CD14-positive monocyte (primary cell): ENCODE results near the gene ATP8B2. TPM values are rescaled to one million over a fixed set of nuclear protein-coding genes. Genes with fewer than 3 reads are reported as not detected.

Experiments used
- DNase-seq, 3 donors: peaks; one replicate each; pipeline ENCODE4 v3.0.0-alpha.2; 2011 to 2022
- H2AFZ ChIP-seq: 2 replicates; pipeline ENCODE4 v1.6.0; 2012; ENCODE audit warnings: mild to moderate bottlenecking, low read depth, low read length, inconsistent platforms; ENCODE audit not compliant: insufficient read depth, poor library complexity, severe bottlenecking
- H3K27ac ChIP-seq, 2 donors: 1 replicate in 1 of 2; 2 replicates in 1 of 2; pipeline ENCODE4 v1.5.1; 2012 to 2013; ENCODE audit warnings: low read length in 2 of 2, control low read depth in 1 of 2, inconsistent platforms in 1 of 2, low read depth in 1 of 2, mild to moderate bottlenecking in 1 of 2
- H3K27me3 ChIP-seq, 2 donors: one replicate each; pipeline versions ENCODE4 v1.6.0 to v1.6.1; 2011 to 2013; ENCODE audit warnings: low read length in 2 of 2; ENCODE audit not compliant: control insufficient read depth in 2 of 2, insufficient read depth in 2 of 2
- H3K36me3 ChIP-seq, 2 donors: replicated peaks in 1 of 2; 1 replicate in 1 of 2; 2 replicates in 1 of 2; pipeline versions ENCODE4 v1.5.1 to v1.6.1; 2012 to 2013; ENCODE audit warnings: low read length in 2 of 2, control low read depth in 1 of 2, inconsistent platforms in 1 of 2, mild to moderate bottlenecking in 1 of 2; ENCODE audit not compliant: insufficient read depth in 2 of 2, control insufficient read depth in 1 of 2
- H3K4me1 ChIP-seq, 2 donors: 1 replicate in 1 of 2; 2 replicates in 1 of 2; pipeline versions ENCODE4 v1.5.1 to v1.6.1; 2012 to 2013; ENCODE audit warnings: low read length in 2 of 2, control low read depth in 1 of 2, inconsistent platforms in 1 of 2, mild to moderate bottlenecking in 1 of 2, moderate library complexity in 1 of 2; ENCODE audit not compliant: insufficient read depth in 2 of 2, control insufficient read depth in 1 of 2
- H3K4me2 ChIP-seq: replicated peaks from 2 replicates; pipeline ENCODE3; 2012; ENCODE audit warnings: low read length, moderate library complexity, mild to moderate bottlenecking; ENCODE audit not compliant: poor library complexity, severe bottlenecking; ENCODE audit errors: extremely low read depth
- H3K4me3 ChIP-seq, 3 experiments: fragments of 200-600 bp in 1 of 3; sonication (generic) in 1 of 3; replicated peaks in 1 of 3; 1 replicate in 2 of 3; 2 replicates in 1 of 3; pipeline ENCODE4 v1.5.1; 2011 to 2013; ENCODE audit warnings: low read length in 3 of 3, mild to moderate bottlenecking in 3 of 3, control low read depth in 2 of 3, low read depth in 2 of 3, inconsistent platforms in 1 of 3, moderate library complexity in 1 of 3
- H3K79me2 ChIP-seq: 2 replicates; pipeline ENCODE4 v1.6.0; 2012; ENCODE audit warnings: mild to moderate bottlenecking, control low read depth, inconsistent platforms, low read length, moderate library complexity; ENCODE audit not compliant: insufficient read depth
- H3K9ac ChIP-seq: 2 replicates; pipeline ENCODE4 v1.6.0; 2017; ENCODE audit warnings: low read length, mild to moderate bottlenecking; ENCODE audit not compliant: insufficient read depth, poor library complexity, severe bottlenecking
- H3K9me3 ChIP-seq, 2 donors: replicated peaks in 1 of 2; 1 replicate in 1 of 2; 2 replicates in 1 of 2; pipeline versions ENCODE4 v1.5.1 to v1.6.1; 2012 to 2013; ENCODE audit warnings: low read length in 2 of 2, control low read depth in 1 of 2; ENCODE audit not compliant: control insufficient read depth in 1 of 2, insufficient read depth in 1 of 2
- H4K20me1 ChIP-seq: 2 replicates; pipeline ENCODE4 v1.6.0; 2012; ENCODE audit warnings: mild to moderate bottlenecking, low read length, control low read depth, moderate library complexity; ENCODE audit not compliant: insufficient read depth
- H3K27ac Mint-ChIP-seq, 7 donors: one replicate each; pipeline ENCODE4 v1.8.0; 2020; ENCODE audit warnings: mild to moderate bottlenecking in 7 of 7, mixed read lengths in 7 of 7, moderate library complexity in 6 of 7, inconsistent platforms in 2 of 7
- H3K27me3 Mint-ChIP-seq, 3 donors: one replicate each; pipeline ENCODE4 v1.8.0; 2021 to 2022; ENCODE audit warnings: low read depth in 3 of 3, mild to moderate bottlenecking in 3 of 3, mixed read lengths in 3 of 3, moderate library complexity in 3 of 3, inconsistent platforms in 1 of 3
- H3K36me3 Mint-ChIP-seq, 2 donors: one replicate each; pipeline ENCODE4 v1.8.0; 2020; ENCODE audit warnings: mixed read lengths in 2 of 2, inconsistent platforms in 1 of 2, mild to moderate bottlenecking in 1 of 2
- H3K4me1 Mint-ChIP-seq: one replicate; pipeline ENCODE4 v1.8.0; 2020; ENCODE audit warnings: mild to moderate bottlenecking, mixed read lengths
- H3K4me3 Mint-ChIP-seq, 2 donors: one replicate each; pipeline ENCODE4 v1.8.0; 2020; ENCODE audit warnings: mild to moderate bottlenecking in 2 of 2, mixed read lengths in 2 of 2, moderate library complexity in 1 of 2
- H3K9me3 Mint-ChIP-seq, 7 donors: one replicate each; pipeline ENCODE4 v1.8.0; 2020 to 2022; ENCODE audit warnings: mixed read lengths in 7 of 7, mild to moderate bottlenecking in 6 of 7, moderate library complexity in 6 of 7, inconsistent platforms in 2 of 7
- CTCF ChIP-seq: fragments of 200-600 bp; IDR thresholded peaks from one replicate; pipeline ENCODE4 v1.8.0; 2022; ENCODE audit warnings: antibody characterized with exemption, mild to moderate bottlenecking
- WGBS: methylation state at CpG from one replicate; pipeline ENCODE4 v1.1.5; 2013; ENCODE audit warnings: missing lambda C conversion rate; ENCODE audit not compliant: insufficient coverage; 5-methylcytosine and 5-hydroxymethylcytosine counted together
- intact Hi-C, 2 donors: fragments of 100-400 bp; cut with micrococcal nuclease; formaldehyde crosslinking; loops; one replicate each; pipeline versions ENCODE4 v1.15.0 to v1.15.1; 2023
- polyA plus RNA-seq, 3 donors: library from polyadenylated mRNA; depleted of rRNA in 1 of 3; unstranded in 2 of 3; stranded (reverse) in 1 of 3; fragments of 300-500 nt in 2 of 3; fragments of >200 nt in 1 of 3; fragmentation: Illumina TruSeq in 2 of 3; gene quantifications; 1 replicate in 2 of 3; 2 replicates in 1 of 3; pipeline ENCODE4 v1.2.3, GENCODE V29; 2012 to 2021

ATP8B2 gene
- polyA plus RNA-seq, 3 donors: 0.46 to 2.2 (median 0.98) TPM

DNA sequence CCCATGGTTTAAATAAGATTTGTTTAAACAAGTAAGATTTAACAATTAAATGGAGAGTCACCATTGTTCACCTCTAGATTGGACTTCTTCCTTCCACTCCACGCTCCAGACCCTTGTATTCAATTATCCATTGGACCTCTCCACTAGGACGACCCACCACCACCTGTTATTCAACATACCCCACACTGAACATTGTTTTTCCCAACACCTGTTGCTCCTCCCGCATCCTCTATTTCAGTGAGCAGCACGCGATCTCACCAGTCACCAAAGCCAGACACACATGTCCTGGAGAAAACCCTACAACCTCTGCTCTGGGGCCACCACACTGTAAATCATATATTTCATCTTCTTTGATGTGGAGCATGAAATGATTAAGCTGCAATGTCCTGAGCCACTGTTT, 28.6 kb downstream of the ATP8B2 start:
- Mint-ChIP-seq H3K27ac (peak overlapping the region in 5 of 7 donors; percentile 15 to 79 (median 51)), H3K27me3 (peaks cover 10 to 31% (median 22%) of the 10 kb centered on the region in 3 donors), H3K4me3 (no peak overlapping the region), H3K36me3 (peaks cover 0 to 6% of the 10 kb centered on the region in 2 donors), H3K4me1 (peaks cover 39% of the 10 kb centered on the region), H3K9me3 (peaks cover 0 to 2% (median 0%) of the 10 kb centered on the region in 7 donors)
- 97% methylated on average over 3 of the region's 5 CpGs for WGBS
- Histone ChIP-seq H3K79me2 (no peaks in the 10 kb centered on the region), H3K27me3 (peaks cover 0 to 4% of the 10 kb centered on the region in 2 donors), H2AFZ (no peak overlapping the region), H3K27ac (no peak overlapping the region), H3K9me3 (no peaks in the 10 kb centered on the region), H3K4me3 (no peak overlapping the region), H3K4me1 (peaks cover 42 to 44% of the 10 kb centered on the region in 2 donors), H3K9ac (no peak overlapping the region), H4K20me1 (no peaks in the 10 kb centered on the region), H3K36me3 (no peaks in the 10 kb centered on the region), H3K4me2 (no peak overlapping the region)
- intact Hi-C loops: no loop called here
- no peak for TF ChIP-seq CTCF
- DNase-seq: no peak

- Histone ChIP-seq H2AFZ (no peak overlapping the region), H3K27ac (no peak overlapping the region), H4K20me1 (no peaks in the 10 kb centered on the region), H3K9ac (no peak overlapping the region), H3K9me3 (peaks cover 0 to 5% of the 10 kb centered on the region in 2 donors), H3K79me2 (no peaks in the 10 kb centered on the region), H3K4me1 (peaks cover 22% of the 10 kb centered on the region in 2 donors), H3K4me2 (no peak overlapping the region), H3K4me3 (no peak overlapping the region), H3K36me3 (no peaks in the 10 kb centered on the region), H3K27me3 (no peaks in the 10 kb centered on the region)
- Mint-ChIP-seq H3K4me3 (no peak overlapping the region), H3K4me1 (peaks cover 19% of the 10 kb centered on the region), H3K36me3 (no peaks in the 10 kb centered on the region), H3K27me3 (peaks cover 0 to 17% (median 3%) of the 10 kb centered on the region in 3 donors), H3K27ac (no peak overlapping the region), H3K9me3 (peaks cover 0 to 12% (median 6%) of the 10 kb centered on the region in 7 donors)
- 99% methylated on average over 8 of the region's 8 CpGs for WGBS
- no peak for TF ChIP-seq CTCF
- intact Hi-C loops: no loop called here
- DNase-seq: no peak
These were observed 33.2 kb downstream of the ATP8B2 start for GRCh38 chr1:154358519-154358918.
